BJ (cell line): ENCODE data around the gene UGDH. TPM values are rescaled to one million over a fixed set of nuclear protein-coding genes. Genes with fewer than 3 reads are reported as not detected.
"Not testable (repeated sequence)": the region's sequence is repeated elsewhere in the genome, so short reads cannot be mapped to it uniquely, and the experiment has no call there.

ENCODE experiments used
- CTCF ChIA-PET: fragments of 350-600 bp; formaldehyde crosslinking; extraction: SDS; loops from one replicate; lab custom pipeline; 2021; ENCODE audit warnings: antibody characterized with exemption, inconsistent platforms; lab: Yijun Ruan, JAX
- POLR2A ChIA-PET: fragments of 300-600 bp; sonication (Branson Sonifier 250); formaldehyde crosslinking; extraction: SDS; loops from one replicate; lab custom pipeline; 2021; ENCODE audit warnings: antibody characterized with exemption; lab: Charles Lee
- DNase-seq: peaks from one replicate; pipeline ENCODE4 v3.0.0-alpha.2; 2011; ENCODE audit warnings: low read depth
- H3K27me3 ChIP-seq: 2 replicates; pipeline ENCODE4 v1.6.0; 2011; ENCODE audit warnings: low read length; ENCODE audit not compliant: control insufficient read depth, insufficient read depth
- H3K36me3 ChIP-seq: 2 replicates; pipeline ENCODE4 v1.5.1; 2011; ENCODE audit warnings: low read length; ENCODE audit not compliant: control insufficient read depth, insufficient read depth
- H3K4me3 ChIP-seq: 2 replicates; pipeline ENCODE4 v1.5.1; 2011; ENCODE audit warnings: low read depth, mild to moderate bottlenecking, control low read depth, low read length
- CTCF ChIP-seq: IDR thresholded peaks from 2 replicates; pipeline ENCODE4 v1.5.1; 2011; ENCODE audit warnings: low read depth, mild to moderate bottlenecking, control low read depth, inconsistent platforms, low read length, moderate library complexity; ENCODE audit not compliant: insufficient read depth
- polyA plus RNA-seq: library from polyadenylated mRNA; depleted of rRNA; stranded (reverse); fragments of >200 nt; gene quantifications from 2 replicates; pipeline ENCODE4 v1.2.3, GENCODE V29; 2011

The UGDH gene
- polyA plus RNA-seq, 1 experiment, result 27.9 TPM

GRCh38 chr4:39516407-39516966, 10.8 kb downstream of the UGDH start:
- POLR2A ChIA-PET, result no interaction called here
- Histone ChIP-seq H3K4me3 (no peak overlapping the region), H3K27me3 (no peaks in the 10 kb centered on the region), H3K36me3 (no peaks in the 10 kb centered on the region)
- CTCF ChIA-PET, result interaction anchor here (0.6 kb wide), 1 partner anchor 142 kb away, joined by 3 read pairs; no protein-coding TSS in a partner anchor
- TF ChIP-seq CTCF, result no peak
- no peak for DNase-seq

- CTCF ChIA-PET, H3K4me3 ChIP-seq, POLR2A ChIA-PET, H3K36me3 ChIP-seq, H3K27me3 ChIP-seq, DNase-seq: not testable (repeated sequence)
These were observed 11.4 kb downstream of the UGDH start for GRCh38 chr4:39515669-39516401.

GRCh38 chr4:39514888-39515401, 12.3 kb downstream of the UGDH start:
- Histone ChIP-seq H3K36me3 (no peaks in the 10 kb centered on the region), H3K27me3 (no peaks in the 10 kb centered on the region), H3K4me3 (no peak overlapping the region)
- DNase-seq, result no peak
- POLR2A ChIA-PET, result no interaction called here
- TF ChIP-seq CTCF, result no peak
- CTCF ChIA-PET, result no interaction called here

- not testable (repeated sequence) for H3K36me3 ChIP-seq, H3K4me3 ChIP-seq, H3K27me3 ChIP-seq, DNase-seq
- POLR2A ChIA-PET, result interaction anchor here (0.7 kb wide), 1 partner anchor 117 kb away, joined by 4 read pairs; no protein-coding TSS in a partner anchor
- CTCF ChIA-PET, result interaction anchor here (0.6 to 1.1 kb wide), 3 partner anchors 11 to 461 kb away, joined by 3 read pairs; no protein-coding TSS in a partner anchor
These were observed 13.0 kb downstream of the UGDH start for GRCh38 chr4:39514266-39514665.

GRCh38 chr4:39510348-39510929, 16.8 kb downstream of the UGDH start:
- no peak for DNase-seq
- ChIA-PET POLR2A (no interaction called here), CTCF (interaction anchor here (1.0 to 1.4 kb wide), 3 partner anchors 8 to 247 kb away, joined by 3 read pairs; no protein-coding TSS in a partner anchor)
- Histone ChIP-seq H3K36me3 (peaks cover 18% of the 10 kb centered on the region), H3K4me3 (no peak overlapping the region), H3K27me3 (no peaks in the 10 kb centered on the region)
- TF ChIP-seq CTCF, result no peak

- DNase-seq, result no peak
- ChIA-PET POLR2A (no interaction called here), CTCF (interaction anchor here (1.1 kb wide), 1 partner anchor 15 kb away, joined by 3 read pairs; no protein-coding TSS in a partner anchor)
- Histone ChIP-seq H3K4me3 (no peak overlapping the region), H3K27me3 (no peaks in the 10 kb centered on the region), H3K36me3 (peaks cover 26% of the 10 kb centered on the region)
- no peak for TF ChIP-seq CTCF
These were observed 21.7 kb downstream of the UGDH start for GRCh38 chr4:39505581-39505980.
